ENCODE measurements around the gene CD6.

GRCh38 chr11:60934124-60934789, 37.2 kb upstream of the CD6 start:
- TF ChIP-seq POLR2AphosphoS5 (IDR thresholded peaks at IDR 0.05; ENCODE audit: low read depth, low read length) (no peak), TAF1 (IDR thresholded peaks at IDR 0.05; ENCODE audit: borderline replicate concordance, insufficient read depth, low read length) (no peak), SIN3A (IDR thresholded peaks at IDR 0.05; ENCODE audit: borderline replicate concordance, insufficient read depth, low read length) (no peak), FOXP2 (optimal IDR thresholded peaks at IDR 0.05; ENCODE audit: borderline replicate concordance, extremely low read depth, extremely low read length, insufficient read depth) (no peak)
- TF ChIP-seq, protein P1, sequence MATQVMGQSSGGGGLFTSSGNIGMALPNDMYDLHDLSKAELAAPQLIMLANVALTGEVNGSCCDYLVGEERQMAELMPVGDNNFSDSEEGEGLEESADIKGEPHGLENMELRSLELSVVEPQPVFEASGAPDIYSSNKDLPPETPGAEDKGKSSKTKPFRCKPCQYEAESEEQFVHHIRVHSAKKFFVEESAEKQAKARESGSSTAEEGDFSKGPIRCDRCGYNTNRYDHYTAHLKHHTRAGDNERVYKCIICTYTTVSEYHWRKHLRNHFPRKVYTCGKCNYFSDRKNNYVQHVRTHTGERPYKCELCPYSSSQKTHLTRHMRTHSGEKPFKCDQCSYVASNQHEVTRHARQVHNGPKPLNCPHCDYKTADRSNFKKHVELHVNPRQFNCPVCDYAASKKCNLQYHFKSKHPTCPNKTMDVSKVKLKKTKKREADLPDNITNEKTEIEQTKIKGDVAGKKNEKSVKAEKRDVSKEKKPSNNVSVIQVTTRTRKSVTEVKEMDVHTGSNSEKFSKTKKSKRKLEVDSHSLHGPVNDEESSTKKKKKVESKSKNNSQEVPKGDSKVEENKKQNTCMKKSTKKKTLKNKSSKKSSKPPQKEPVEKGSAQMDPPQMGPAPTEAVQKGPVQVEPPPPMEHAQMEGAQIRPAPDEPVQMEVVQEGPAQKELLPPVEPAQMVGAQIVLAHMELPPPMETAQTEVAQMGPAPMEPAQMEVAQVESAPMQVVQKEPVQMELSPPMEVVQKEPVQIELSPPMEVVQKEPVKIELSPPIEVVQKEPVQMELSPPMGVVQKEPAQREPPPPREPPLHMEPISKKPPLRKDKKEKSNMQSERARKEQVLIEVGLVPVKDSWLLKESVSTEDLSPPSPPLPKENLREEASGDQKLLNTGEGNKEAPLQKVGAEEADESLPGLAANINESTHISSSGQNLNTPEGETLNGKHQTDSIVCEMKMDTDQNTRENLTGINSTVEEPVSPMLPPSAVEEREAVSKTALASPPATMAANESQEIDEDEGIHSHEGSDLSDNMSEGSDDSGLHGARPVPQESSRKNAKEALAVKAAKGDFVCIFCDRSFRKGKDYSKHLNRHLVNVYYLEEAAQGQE (IDR thresholded peaks at IDR 0.05; ENCODE audit: insufficient read depth in 1 of 2, low read depth in 2 of 2, low read length in 2 of 2): no peak

All from PFSK-1 (cell line).